ENCODE results near the gene CHPF.
A peak's percentile ranks its signal among the peaks of the same experiment; 100 is the strongest.

CHPF gene

GRCh38 chr2:219497495-219498279, 45.9 kb downstream of the CHPF start:
- TF ChIP-seq, protein P1, sequence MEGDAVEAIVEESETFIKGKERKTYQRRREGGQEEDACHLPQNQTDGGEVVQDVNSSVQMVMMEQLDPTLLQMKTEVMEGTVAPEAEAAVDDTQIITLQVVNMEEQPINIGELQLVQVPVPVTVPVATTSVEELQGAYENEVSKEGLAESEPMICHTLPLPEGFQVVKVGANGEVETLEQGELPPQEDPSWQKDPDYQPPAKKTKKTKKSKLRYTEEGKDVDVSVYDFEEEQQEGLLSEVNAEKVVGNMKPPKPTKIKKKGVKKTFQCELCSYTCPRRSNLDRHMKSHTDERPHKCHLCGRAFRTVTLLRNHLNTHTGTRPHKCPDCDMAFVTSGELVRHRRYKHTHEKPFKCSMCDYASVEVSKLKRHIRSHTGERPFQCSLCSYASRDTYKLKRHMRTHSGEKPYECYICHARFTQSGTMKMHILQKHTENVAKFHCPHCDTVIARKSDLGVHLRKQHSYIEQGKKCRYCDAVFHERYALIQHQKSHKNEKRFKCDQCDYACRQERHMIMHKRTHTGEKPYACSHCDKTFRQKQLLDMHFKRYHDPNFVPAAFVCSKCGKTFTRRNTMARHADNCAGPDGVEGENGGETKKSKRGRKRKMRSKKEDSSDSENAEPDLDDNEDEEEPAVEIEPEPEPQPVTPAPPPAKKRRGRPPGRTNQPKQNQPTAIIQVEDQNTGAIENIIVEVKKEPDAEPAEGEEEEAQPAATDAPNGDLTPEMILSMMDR (IDR thresholded peaks at IDR 0.05; ENCODE audit: unreplicated experiment in 3 of 3) = no peak
- Mint-ChIP-seq H3K27me3 (ENCODE audit: low read depth) (peaks cover 54% of the 10 kb centered on the region), H3K36me3 (ENCODE audit: low read depth) (peaks cover 3% of the 10 kb centered on the region), H3K4me1 (peaks cover 41% of the 10 kb centered on the region), H3K4me3 (peak overlapping the region; percentile 87 to 91 (median 87)), H3K9me3 (no peaks in the 10 kb centered on the region), H3K27ac (peak overlapping the region; percentile 78 to 84 (median 84))

GRCh38 chr2:219496825-219497494, 46.6 kb downstream of the CHPF start:
- Mint-ChIP-seq H3K4me3 (peak overlapping the region; percentile 68 to 87 (median 87)), H3K9me3 (no peaks in the 10 kb centered on the region), H3K4me1 (peaks cover 35% of the 10 kb centered on the region), H3K27ac (no peak overlapping the region), H3K27me3 (ENCODE audit: low read depth) (peaks cover 60% of the 10 kb centered on the region), H3K36me3 (ENCODE audit: low read depth) (no peaks in the 10 kb centered on the region)
- TF ChIP-seq, protein P1 (IDR thresholded peaks at IDR 0.05; ENCODE audit: unreplicated experiment in 3 of 3) = no peak

GRCh38 chr2:219496247-219496824, 47.3 kb downstream of the CHPF start:
- Mint-ChIP-seq H3K4me1 (peaks cover 29% of the 10 kb centered on the region), H3K9me3 (no peaks in the 10 kb centered on the region), H3K4me3 (peak overlapping the region; percentile 66 to 72 (median 68)), H3K27me3 (ENCODE audit: low read depth) (peaks cover 62% of the 10 kb centered on the region), H3K27ac (no peak overlapping the region), H3K36me3 (ENCODE audit: low read depth) (no peaks in the 10 kb centered on the region)
- TF ChIP-seq, protein P1 (IDR thresholded peaks at IDR 0.05; ENCODE audit: unreplicated experiment in 3 of 3) = no peak

- TF ChIP-seq, protein P1 (IDR thresholded peaks at IDR 0.05; ENCODE audit: unreplicated experiment in 3 of 3) = peak in 2 of 3 experiments; percentile 19 to 57
- Mint-ChIP-seq H3K4me3 (peak overlapping the region in 2 of 3 experiments; percentile 39 to 62), H3K4me1 (peaks cover 26% of the 10 kb centered on the region), H3K36me3 (ENCODE audit: low read depth) (no peaks in the 10 kb centered on the region), H3K27ac (no peak overlapping the region), H3K9me3 (no peaks in the 10 kb centered on the region), H3K27me3 (ENCODE audit: low read depth) (peaks cover 62% of the 10 kb centered on the region)
Observed at GRCh38 chr2:219495531-219496122, 48.0 kb downstream of the CHPF start.

DNA sequence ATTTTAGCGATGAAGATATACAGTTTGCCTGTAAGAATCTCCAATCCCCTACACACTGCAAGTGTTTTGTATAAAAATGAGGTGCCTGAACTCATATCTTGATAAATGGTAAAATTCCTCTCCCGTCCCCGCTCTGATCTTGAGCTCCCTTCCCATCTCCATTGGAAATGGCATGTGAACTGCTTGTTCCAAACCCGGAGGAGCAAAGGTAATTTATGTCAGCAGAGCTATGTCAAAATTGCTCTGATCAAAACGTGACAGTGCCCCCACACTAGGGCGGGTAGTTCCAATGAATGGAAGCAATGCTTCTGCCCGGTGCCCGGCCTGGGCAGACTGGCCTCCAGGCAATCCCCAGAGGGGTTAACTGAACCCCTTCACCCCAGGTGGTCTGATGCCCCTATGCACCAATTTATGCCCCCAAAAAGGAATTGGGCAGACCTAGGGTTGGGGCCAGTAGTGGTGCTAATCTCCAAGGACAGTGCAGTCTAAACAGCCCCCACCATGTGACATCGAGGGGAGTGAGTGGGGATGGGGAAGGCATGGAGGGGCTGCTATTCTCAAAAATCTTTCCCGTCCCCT, 48.6 kb downstream of the CHPF start:
- Mint-ChIP-seq H3K9me3 (no peaks in the 10 kb centered on the region), H3K4me1 (peaks cover 21% of the 10 kb centered on the region), H3K36me3 (ENCODE audit: low read depth) (no peaks in the 10 kb centered on the region), H3K27me3 (ENCODE audit: low read depth) (peaks cover 62% of the 10 kb centered on the region), H3K27ac (no peak overlapping the region), H3K4me3 (peak overlapping the region in 1 of 3 experiments; percentile 39)
- TF ChIP-seq, protein P1 (IDR thresholded peaks at IDR 0.05; ENCODE audit: unreplicated experiment in 3 of 3) = peak in 2 of 3 experiments; percentile 49 to 68
